ENCODE data around the gene PPP4R4. TPM values are rescaled to one million over a fixed set of nuclear protein-coding genes. Genes with fewer than 3 reads are reported as not detected.

The PPP4R4 gene
- 6.3 and 8.9 TPM in 2 replicates for total RNA-seq

GRCh38 chr14:94173885-94174603 is at the start of gene PPP4R4:
PPP4R4 (plus strand) TSS chr14:94174322; CDS start chr14:94174466, 144 bp downstream.

GRCh38 chr14:94129111-94129757 is 44.9 kb upstream of the PPP4R4 start, which contains the start of gene IFI27L2:
IFI27L2 (minus strand) TSS chr14:94129604; CDS start chr14:94129564, 40 bp downstream.

GRCh38 chr14:94292872-94293577 is 118.9 kb downstream of the PPP4R4 start, which contains the start of gene SERPINA10:
SERPINA10 (minus strand) TSS chr14:94293268; CDS start chr14:94290593, 2,675 bp downstream.

GRCh38 chr14:94322648-94323570 is 148.8 kb downstream of the PPP4R4 start, which contains the start of gene SERPINA6:
SERPINA6 (minus strand) TSS chr14:94323336; CDS start chr14:94314648, 8,688 bp downstream.

Other genes starting within 250 kb of the PPP4R4 start
- gene FAM181A, start 247.0 kb upstream of the PPP4R4 start, total RNA-seq: 0.09 and 0.99 TPM in 2 replicates
- 0.65 and 0.99 TPM in 2 replicates for gene ASB2, start 197.8 kb upstream of the PPP4R4 start, total RNA-seq
- gene CCDC197, start 177.0 kb upstream of the PPP4R4 start, total RNA-seq: not detected in 2 replicates
- gene OTUB2, start 148.0 kb upstream of the PPP4R4 start, total RNA-seq: 3.8 and 5.3 TPM in 2 replicates
- 112 and 120 TPM in 2 replicates for gene DDX24, start 93.1 kb upstream of the PPP4R4 start, total RNA-seq
- 4.6 and 13.4 TPM in 2 replicates for gene IFI27L1, start 93.0 kb upstream of the PPP4R4 start, total RNA-seq
- gene IFI27, start 63.6 kb upstream of the PPP4R4 start, total RNA-seq: 0.49 and 72.5 TPM in 2 replicates
- 154 and 235 TPM in 2 replicates for gene IFI27L2, start 44.7 kb upstream of the PPP4R4 start, total RNA-seq
- not detected in 2 replicates for gene SERPINA10, start 118.9 kb downstream of the PPP4R4 start, total RNA-seq
- not detected in 2 replicates for gene SERPINA6, start 149.0 kb downstream of the PPP4R4 start, total RNA-seq
- gene SERPINA2, start 192.4 kb downstream of the PPP4R4 start, total RNA-seq: not detected in 2 replicates
- 1.3 and 3.1 TPM in 2 replicates for gene SERPINA1, start 214.3 kb downstream of the PPP4R4 start, total RNA-seq

All from airway epithelial cell (primary cell).